H7 (cell line): ENCODE measurements around the gene CA9. TPM values are rescaled to one million over a fixed set of nuclear protein-coding genes. Genes with fewer than 3 reads are reported as not detected.
A peak's percentile ranks its signal among the peaks of the same experiment; 100 is the strongest.

ENCODE experiments used
- DNase-seq: peaks from one replicate; pipeline ENCODE4 v3.0.0; 2012
- H3K27me3 ChIP-seq: 2 replicates; pipeline ENCODE4 v1.6.0; 2011; ENCODE audit warnings: mild to moderate bottlenecking, low read length; ENCODE audit not compliant: control insufficient read depth, insufficient read depth
- H3K36me3 ChIP-seq: replicated peaks from 2 replicates; pipeline ENCODE4 v1.5.1; 2011; ENCODE audit warnings: low read length; ENCODE audit not compliant: control insufficient read depth, insufficient read depth
- H3K4me3 ChIP-seq: 2 replicates; pipeline ENCODE4 v1.5.1; 2011; ENCODE audit warnings: low read depth, mild to moderate bottlenecking, control low read depth, low read length, moderate library complexity; ENCODE audit not compliant: insufficient read depth
- total RNA-seq: library from RNA; depleted of rRNA; stranded (reverse); fragments of >200 nt; shearing (Covaris generic); gene quantifications from 2 replicates; pipeline ENCODE4 v1.2.3, GENCODE V29; 2014; rRNA removed

Gene CA9
- total RNA-seq, 1 experiment from 2014 or later, result not detected

DNA sequence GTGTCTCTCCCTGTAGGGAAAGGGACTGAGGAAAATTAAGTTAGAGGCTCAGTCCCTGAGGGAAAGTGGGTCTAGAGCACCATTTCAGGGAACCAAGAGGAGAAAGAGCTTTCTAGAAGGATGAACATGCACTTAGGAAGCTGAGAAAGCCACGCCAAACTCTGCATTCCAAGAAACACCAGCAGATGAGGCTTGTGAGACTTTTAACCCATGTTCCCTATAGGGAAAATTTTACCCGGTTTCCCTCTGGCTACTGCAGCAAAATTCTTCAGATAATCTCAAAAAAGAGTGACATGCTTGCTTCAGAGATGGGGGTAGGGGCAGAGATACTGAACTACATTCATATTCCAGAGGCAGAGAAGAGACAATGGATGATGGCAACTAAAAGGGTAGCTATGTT is 49.7 kb downstream of the CA9 start:
- H3K4me3 ChIP-seq, result no peak overlapping the region
- DNase-seq, result no peak
- H3K27me3 ChIP-seq, result no peaks in the 10 kb centered on the region
- peaks cover 44% of the 10 kb centered on the region for H3K36me3 ChIP-seq

- H3K4me3 ChIP-seq, result no peak overlapping the region
- H3K27me3 ChIP-seq, result no peaks in the 10 kb centered on the region
- DNase-seq, result no peak
- peaks cover 41% of the 10 kb centered on the region for H3K36me3 ChIP-seq
Observed at GRCh38 chr9:35723908-35724307, 50.2 kb downstream of the CA9 start.

DNA sequence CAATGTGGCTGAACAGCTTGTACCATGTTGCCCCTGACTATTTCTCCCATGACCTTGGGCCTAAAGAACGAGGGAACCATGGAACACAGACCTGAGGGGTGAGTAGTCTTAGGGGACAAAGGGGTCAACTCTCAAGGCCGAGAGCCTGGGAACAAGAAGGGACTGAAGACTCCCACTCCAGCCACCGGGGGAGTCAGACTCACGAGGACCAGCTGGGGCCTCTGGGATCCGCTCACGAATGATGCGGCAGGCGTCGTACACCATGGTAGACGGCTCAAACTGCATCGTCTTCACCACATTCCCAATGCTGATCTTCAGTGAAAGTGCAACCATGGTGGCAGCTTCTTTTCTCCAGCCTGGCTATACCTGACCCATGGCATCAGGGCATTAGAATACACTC is 51.6 kb downstream of the CA9 start:
- H3K27me3 ChIP-seq, result no peaks in the 10 kb centered on the region
- peak; percentile 51 for DNase-seq
- peaks cover 28% of the 10 kb centered on the region for H3K36me3 ChIP-seq
- H3K4me3 ChIP-seq, result no peak overlapping the region

- Histone ChIP-seq H3K36me3 (peaks cover 16% of the 10 kb centered on the region), H3K4me3 (no peak overlapping the region), H3K27me3 (no peaks in the 10 kb centered on the region)
- DNase-seq, result no peak
Observed at GRCh38 chr9:35726931-35727330, 53.2 kb downstream of the CA9 start.

DNA sequence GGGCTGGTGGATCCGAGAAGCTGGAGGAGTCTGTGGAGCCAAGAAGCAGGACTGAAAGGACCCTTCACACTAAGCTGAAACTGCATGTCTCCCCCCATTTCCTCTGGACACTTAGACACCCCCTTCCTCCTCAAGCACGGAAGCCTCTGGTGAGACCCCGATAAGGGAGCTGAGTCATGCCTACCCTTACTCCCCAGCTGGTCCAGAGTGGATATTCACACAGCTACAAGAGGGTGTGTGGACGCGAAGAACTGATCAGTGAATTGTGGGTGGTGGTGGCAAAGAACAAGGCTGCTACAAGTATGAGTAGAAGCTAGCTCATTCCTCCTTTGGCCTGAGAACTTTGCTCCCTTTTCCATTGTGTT is 53.9 kb downstream of the CA9 start:
- no peak overlapping the region for H3K4me3 ChIP-seq
- H3K27me3 ChIP-seq, result no peaks in the 10 kb centered on the region
- peaks cover 15% of the 10 kb centered on the region for H3K36me3 ChIP-seq
- DNase-seq, result no peak

DNA sequence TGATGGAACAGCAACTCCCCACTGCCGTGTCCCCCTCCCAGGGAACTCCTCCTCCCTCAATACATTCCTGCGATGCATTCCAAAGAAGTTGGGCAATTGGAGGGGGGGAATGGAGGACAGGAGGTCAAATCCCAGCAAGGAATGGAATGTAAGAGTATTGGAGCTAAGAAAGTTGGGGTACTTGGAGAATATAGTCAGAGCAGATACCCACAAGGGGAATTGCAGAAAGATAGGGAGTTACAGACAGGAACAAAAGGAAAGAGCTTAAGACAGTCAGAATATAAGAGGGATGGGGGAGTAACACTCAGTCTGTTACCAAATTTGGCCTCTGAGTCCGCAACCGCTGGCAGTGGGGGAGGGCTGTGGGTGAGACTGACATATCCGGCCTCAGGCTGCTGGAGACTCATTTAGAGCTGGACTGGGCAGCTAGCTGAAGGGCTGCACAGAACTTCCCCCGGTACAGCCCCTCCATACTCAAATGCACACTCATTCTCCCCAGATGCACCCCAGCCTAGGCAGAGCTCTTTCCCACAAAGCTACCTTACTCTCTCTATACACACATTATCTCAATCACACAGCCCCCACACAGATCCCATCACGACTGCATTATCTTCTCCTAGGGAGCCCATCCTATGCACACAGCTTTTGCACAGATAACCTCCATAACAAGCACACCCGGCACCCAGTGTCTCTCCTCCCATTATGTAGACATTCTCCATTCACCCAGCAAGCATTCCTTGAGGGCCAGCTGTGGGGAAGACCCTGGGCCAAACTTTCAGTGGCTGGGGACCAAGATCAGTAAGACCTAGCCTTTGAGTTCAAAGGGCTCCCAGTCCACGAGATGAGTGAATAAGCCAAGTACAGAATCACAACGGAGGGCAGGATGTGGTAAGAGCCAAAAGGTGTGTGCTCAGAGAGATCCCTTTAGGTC is 54.6 kb downstream of the CA9 start:
- DNase-seq, result peak; percentile 84
- Histone ChIP-seq H3K36me3 (peaks cover 12% of the 10 kb centered on the region), H3K27me3 (no peaks in the 10 kb centered on the region), H3K4me3 (peak overlapping the region; percentile 4; the same call in 1 of the 2 replicates)

DNA sequence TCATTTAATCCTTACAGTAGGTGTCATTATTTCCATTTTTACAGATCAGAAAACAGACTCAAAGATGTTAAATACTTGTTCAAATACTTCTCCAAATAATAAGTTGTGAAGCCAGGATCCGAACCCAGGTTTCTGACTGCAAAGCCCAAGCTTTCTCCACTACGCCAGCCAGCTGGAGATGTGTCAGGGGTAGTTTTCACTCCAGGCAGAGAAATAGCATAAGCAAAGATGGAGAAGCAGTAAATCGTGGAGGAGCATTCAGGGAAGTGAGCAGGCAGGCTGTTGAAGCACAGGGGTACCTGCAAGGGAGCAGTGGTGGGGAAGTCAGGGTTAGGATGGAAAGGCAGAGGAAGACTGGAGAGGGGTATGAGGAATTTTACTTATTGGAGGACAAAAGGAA is 55.4 kb downstream of the CA9 start:
- Histone ChIP-seq H3K36me3 (peaks cover 6% of the 10 kb centered on the region), H3K27me3 (no peaks in the 10 kb centered on the region), H3K4me3 (no peak overlapping the region)
- no peak for DNase-seq

DNA sequence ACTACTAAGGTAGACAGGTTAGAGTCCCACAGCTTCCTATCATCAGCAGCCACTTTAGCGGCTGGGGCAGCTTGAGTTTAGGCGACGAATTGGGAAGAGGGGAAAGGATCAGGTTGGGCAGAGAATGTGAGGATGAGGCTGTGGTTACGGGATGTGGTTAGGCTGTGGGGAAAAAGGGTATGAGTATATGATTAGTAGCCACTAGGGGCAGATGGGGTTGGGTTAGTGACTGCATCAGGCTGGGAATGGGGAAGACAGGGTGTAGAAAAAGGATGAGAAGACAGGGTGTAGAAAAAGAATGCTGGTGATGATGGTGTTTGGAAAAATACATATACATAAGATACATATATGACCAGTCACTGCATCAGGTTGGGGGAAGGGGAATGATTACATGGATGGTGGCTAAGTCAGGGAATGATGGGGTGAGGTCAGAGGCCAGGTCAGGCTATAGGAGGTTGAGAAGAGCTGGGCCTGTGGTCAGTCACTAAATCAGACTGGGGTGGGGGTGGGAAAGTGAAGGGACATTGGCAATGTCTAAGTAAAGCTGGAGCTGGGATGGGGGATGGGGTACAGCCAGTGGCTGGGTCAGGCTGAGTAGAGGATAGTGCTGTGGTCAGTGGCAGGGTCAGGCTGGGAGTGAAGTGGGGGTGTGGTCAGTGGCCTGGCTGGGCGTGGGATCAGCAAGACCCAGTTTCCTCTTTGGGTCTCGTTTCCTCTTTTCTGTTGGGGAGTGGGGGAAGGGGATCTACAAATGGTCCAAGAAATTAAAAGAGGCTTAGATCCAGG is 56.2 kb downstream of the CA9 start:
- peaks cover 4% of the 10 kb centered on the region for H3K36me3 ChIP-seq
- no peak overlapping the region for H3K4me3 ChIP-seq
- peak; percentile 84 for DNase-seq
- H3K27me3 ChIP-seq, result no peaks in the 10 kb centered on the region

- no peaks in the 10 kb centered on the region for H3K27me3 ChIP-seq
- no peak overlapping the region for H3K4me3 ChIP-seq
- no peak for DNase-seq
- H3K36me3 ChIP-seq, result peaks cover 5% of the 10 kb centered on the region
Observed at GRCh38 chr9:35730486-35730854, 56.7 kb downstream of the CA9 start.

Other genes with a start within 250 kb of the CA9 start
- 12.3 and 13.7 TPM in 2 replicates for gene RUSC2, start 183.8 kb upstream of the CA9 start, total RNA-seq
- gene TESK1, start 68.7 kb upstream of the CA9 start, total RNA-seq, result 6.0 and 11.9 TPM in 2 replicates
- 1.9 and 4.6 TPM in 2 replicates for gene CD72, start 55.5 kb upstream of the CA9 start, total RNA-seq
- 0.69 and 2.3 TPM in 2 replicates for gene SIT1, start 23.0 kb upstream of the CA9 start, total RNA-seq
- 10,629 and 14,347 TPM in 2 replicates for gene RMRP, start 15.9 kb upstream of the CA9 start, total RNA-seq
- gene CCDC107, start 15.6 kb upstream of the CA9 start, total RNA-seq, result 4.1 and 9.3 TPM in 2 replicates
- gene ARHGEF39, start 8.7 kb upstream of the CA9 start, total RNA-seq, result 17.4 and 21.4 TPM in 2 replicates
- 117 and 129 TPM in 2 replicates for gene TPM2, start 16.0 kb downstream of the CA9 start, total RNA-seq
- 91.2 and 106 TPM in 2 replicates for gene TLN1, start 58.3 kb downstream of the CA9 start, total RNA-seq
- gene CREB3, start 58.7 kb downstream of the CA9 start, total RNA-seq, result 26.0 and 28.6 TPM in 2 replicates
- gene GBA2, start 75.3 kb downstream of the CA9 start, total RNA-seq, result 75.2 and 85.5 TPM in 2 replicates
- gene RGP1, start 75.4 kb downstream of the CA9 start, total RNA-seq, result 14.4 and 16.4 TPM in 2 replicates
- gene MSMP, start 80.3 kb downstream of the CA9 start, total RNA-seq, result not detected in 2 replicates
- gene NPR2, start 117.7 kb downstream of the CA9 start, total RNA-seq, result 6.4 and 7.5 TPM in 2 replicates
- 0.15 and 0.55 TPM in 2 replicates for gene SPAG8, start 138.3 kb downstream of the CA9 start, total RNA-seq
- gene HINT2, start 141.1 kb downstream of the CA9 start, total RNA-seq, result 46.9 and 53.8 TPM in 2 replicates
- not detected in 2 replicates for gene FAM221B, start 154.8 kb downstream of the CA9 start, total RNA-seq
- 2.0 and 3.1 TPM in 2 replicates for gene TMEM8B, start 155.3 kb downstream of the CA9 start, total RNA-seq
- not detected in 2 replicates for gene OR13J1, start 196.5 kb downstream of the CA9 start, total RNA-seq
- 0.21 TPM in 1 of 2 replicates, not detected in the other for gene HRCT1, start 232.3 kb downstream of the CA9 start, total RNA-seq
- 0.07 TPM in 1 of 2 replicates, not detected in the other for gene SPAAR, start 235.6 kb downstream of the CA9 start, total RNA-seq